Superior temporal gyrus (tissue), 1 donor: ENCODE data around the gene MTCP1.

Source experiments
- DNase-seq: peaks from one replicate; pipeline ENCODE4 v3.0.0-alpha.2; 2016; ENCODE audit errors: extremely low spot score

The MTCP1 gene, protein sequence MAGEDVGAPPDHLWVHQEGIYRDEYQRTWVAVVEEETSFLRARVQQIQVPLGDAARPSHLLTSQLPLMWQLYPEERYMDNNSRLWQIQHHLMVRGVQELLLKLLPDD

DNA sequence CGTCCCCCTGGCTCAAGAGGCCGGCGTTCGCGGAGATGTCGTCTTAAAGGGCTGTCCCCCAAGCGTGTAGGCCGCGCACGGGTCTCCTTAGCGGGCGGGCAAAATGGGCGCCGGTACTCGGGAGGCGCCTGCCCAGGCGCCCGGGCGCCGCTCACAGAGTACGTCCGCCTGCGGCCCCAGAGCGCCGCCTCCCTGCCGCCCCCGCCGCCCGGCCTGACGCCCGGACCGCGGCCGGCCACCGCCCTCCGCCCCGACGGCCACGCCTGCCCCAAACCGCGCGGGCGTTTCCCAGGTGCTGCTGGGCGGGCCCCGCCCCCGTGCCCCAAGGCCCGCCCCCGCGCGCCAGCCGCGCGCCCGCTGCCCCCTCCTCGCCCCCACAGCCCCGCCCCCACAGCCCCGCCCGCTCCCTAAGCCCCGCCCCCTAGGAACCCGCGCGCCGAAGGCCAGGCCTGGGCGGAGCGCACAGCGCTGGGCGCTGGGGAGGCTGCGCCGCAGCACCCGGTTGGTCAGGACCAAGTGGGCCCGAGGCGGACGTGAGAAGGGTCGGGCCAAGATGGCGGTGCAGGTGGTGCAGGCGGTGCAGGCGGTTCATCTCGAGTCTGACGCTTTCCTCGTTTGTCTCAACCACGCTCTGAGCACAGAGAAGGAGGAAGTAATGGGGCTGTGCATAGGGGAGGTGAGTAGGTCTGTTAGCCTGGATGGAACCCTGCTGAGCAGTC is at the start of gene MTCP1, which contains the start of the genes BRCC3 and CMC4:
TSS of gene MTCP1 (minus strand) at position 162 of the 719 bp plus-strand sequence. CDS start 5,126 bp downstream, outside the sequence.
TSS of gene BRCC3 (plus strand) at position 534 of the 719 bp plus-strand sequence. CDS start at position 554, 20 bp downstream.
TSS of gene CMC4 (minus strand) at position 162 of the 719 bp plus-strand sequence. CDS start 7,113 bp downstream, outside the sequence.
- DNase-seq = peak; percentile 62

DNA sequence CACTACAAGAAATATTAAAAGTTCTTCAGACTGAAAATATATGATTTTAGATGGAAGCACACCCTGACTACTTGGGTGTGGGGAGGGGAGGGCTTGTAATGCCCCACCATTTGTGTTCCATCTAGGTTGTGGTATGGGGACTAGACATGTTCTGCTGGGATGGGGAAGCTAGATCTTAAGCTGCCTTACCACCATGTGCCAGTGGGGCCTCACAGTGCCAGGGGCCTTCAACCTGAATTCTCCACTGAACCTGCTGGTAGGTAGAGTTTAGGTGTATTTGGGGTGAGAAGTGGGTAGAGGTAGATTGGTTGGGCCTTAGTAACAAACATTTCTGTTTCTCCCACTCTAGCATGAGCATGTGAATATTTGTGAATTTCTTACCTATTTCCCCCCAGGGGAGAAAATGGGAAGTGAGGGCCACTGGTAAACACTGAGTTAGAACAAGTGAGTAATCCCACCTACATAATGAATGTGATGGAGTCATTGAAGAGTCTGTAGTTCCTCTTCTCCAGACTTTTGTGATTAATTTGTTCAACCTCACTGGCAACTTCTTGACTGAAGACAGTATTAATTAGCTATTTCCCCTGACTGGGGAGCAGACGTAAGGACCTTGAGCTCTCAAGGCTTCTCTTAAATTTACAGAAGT is 44.4 kb upstream of the MTCP1 start:
- DNase-seq = no peak

DNA sequence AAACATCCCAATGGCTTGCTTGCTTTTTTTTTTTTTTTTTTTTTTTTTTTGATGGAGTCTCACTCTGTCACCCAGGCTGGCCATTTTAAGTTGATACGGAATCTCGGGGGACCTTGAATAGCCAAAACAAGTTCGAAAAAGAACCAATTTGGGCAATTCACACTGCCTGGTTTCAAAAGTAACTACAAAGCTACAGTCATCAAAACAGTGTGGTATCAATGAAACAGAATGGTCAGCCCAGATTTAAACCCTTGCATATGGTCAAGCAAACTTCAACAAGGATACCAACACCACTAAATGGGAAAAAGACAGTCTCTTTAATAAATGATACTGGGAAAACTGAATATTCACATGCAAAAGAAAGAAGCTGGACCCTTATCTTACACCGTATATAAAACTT is 42.2 kb upstream of the MTCP1 start:
- DNase-seq = no peak

DNA sequence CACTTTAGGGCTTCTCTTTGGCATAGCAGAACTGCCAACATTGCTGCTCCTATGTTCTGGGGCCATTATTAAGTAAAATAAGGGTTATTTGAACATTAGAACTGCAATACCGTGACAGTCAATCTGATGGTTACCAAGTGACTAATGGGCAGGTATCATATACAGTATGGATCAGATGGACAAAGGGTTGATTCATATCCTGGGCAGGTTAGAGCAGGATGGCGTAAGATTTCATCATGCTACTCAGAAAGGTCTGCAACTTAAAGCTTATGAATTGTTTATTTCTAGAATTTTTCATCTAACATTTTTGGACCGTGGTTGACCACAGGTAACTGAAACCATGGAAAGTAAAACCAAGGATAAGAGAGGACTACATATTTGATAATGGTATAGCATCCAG is 41.2 kb upstream of the MTCP1 start:
- DNase-seq = no peak

DNA sequence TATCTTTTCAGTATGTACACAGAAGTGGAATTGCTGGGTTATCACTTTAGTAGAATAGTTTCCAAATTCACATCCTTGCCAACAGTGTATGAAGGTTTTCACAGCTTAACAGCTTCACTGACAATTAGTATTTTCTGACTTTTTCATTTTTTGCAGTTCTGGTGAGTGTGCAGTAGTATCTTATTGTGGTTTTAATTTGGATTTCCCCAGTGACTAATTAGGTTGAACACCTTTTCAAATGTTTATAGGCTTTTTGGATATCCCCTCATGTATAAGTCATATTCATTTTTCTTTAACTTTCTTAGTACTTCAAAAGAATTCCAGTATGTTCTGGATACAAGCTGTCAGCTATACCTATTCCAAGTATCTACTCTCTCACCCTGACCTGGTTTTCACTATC is 37.5 kb upstream of the MTCP1 start:
- DNase-seq = no peak

DNA sequence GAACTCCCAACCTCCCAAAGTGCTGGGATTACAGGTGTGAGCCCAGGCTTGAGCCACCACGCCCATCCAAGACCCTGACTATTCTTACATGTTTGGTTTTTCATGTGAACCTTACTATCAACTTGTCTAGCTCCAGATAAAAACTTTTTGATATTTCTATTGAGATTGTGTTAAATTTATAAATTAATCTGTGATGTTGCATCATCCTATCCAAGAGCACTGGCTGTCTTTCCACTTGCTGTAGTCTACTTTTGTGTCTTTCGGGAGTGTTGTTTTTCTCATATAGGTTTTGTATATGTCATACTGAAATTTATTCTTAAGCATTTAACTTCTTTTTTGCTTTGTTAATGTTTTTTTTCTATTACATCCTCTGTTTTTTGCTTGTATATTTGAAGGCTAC is 35.0 kb upstream of the MTCP1 start:
- DNase-seq = no peak

DNA sequence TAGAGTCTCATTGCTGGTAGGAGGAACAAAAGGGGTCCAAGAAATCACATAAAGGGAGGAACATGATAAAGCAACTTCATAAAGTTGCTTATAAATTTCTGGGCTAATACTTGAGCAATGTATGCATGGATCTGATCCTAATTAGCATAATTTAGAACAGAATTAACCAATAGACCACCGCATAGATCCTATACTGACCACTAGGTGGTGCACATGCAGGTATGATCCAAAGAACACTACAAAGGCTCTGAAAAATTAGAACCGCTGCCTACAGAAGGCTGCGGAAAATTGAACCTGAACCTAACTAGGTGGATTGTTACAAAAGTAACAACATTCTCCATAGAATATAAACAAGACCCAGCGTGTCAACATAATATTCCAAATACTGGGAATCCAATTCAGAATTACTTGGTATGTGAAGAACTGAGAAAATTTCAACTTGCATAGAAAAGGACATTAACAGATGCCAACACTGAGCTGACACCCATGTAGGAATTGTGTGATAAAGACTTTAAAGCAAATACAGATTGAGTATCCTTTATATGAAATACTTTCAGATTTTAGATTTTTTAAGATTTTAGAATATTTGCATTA is 23.6 kb upstream of the MTCP1 start:
- DNase-seq = peak; percentile 42

DNA sequence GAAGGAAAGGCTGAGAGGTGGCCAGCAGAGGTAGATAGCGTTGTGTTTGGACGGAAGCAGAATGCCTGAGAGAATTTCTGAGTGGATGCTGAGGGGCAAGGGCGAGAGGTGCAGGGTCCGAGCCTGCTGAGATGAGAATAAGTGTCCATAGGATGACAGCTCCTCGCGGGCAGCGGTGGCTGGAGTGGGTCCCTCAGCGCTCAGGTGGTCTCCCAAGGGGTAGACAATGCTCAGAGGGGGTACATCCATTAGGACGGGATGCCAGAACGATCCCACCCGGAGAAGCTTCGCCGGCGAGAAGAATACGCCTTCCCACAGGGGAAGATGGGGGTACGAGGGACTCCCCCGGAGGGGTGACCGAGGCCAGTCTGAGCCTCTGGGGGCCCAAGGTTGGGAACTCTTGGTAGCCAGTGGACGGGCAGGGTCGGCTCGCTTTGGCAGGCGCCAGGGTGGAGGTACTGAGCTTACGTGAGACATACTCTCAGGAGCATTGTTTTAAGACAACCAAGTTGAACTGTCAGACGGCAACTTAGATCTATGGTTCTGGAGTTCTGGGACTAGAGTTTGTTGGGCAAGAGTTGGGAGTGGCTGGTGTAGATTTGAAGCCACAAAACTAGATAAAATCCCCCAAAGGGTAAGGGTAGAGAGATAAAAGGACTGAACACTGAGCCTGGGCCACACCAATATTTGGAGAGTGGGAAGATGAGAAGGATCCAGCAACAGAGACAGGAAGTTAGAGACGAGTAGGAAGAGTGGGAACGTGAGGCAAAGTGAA is 16.2 kb upstream of the MTCP1 start:
- no peak for DNase-seq

DNA sequence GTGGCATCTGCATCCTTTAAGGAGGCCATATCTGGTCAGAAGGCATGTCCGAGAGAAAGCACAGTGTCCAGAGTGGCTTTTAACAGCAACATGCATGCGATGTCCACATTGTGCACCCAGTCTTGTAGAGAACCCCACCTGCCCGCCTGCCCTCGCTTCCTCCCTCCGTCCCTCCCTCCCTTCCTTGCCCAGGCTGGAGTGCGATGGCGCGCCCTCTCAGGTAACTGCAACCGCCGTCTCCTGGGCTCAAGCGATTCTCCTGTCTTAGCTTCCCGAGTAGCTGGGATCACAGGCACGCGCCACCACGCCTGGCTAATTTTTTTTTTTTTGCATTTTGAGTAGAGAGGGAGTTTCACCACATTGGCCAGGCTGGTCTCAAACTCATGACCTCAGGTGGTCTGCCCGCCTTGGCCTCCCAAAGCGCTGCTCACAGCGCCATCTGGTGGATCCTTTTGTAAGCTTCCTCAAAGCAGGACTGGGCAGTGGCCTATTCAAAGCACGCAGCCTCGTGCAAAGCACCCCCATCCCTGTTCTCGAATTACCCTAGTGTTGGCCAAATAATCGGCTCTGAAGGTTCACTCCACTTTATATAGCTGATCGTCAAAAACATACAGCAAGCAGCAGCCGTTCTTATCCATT is 15.4 kb upstream of the MTCP1 start:
- no peak for DNase-seq

DNA sequence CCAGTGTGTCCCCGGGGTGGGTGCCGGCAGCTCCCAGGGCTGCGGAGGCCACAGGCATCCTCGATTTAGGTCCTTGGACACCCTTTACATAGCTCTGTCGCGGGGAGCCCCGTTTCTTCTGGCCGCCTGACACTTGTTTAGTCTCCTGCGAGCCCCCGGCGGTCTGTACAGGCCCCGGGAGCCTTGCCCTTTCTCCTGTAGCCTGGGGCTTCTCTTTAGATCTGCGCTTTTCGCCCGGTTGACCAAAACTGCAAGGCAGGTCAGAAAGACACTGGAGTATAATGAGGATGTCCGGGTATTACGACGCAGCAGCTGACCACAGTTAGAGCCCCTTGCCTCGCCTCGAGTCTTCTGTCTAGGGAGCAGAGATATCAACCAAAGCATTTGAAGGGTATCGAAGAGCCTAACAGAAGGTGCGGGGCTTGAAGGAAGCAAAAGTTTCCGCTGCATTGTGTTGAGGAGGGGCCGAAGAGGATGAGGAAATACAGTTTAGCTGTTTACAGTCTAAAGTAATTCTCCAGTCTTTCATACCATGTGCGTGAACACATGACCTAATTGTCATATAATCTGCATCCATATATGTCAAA is 851 bp upstream of the MTCP1 start:
- DNase-seq = no peak

DNA sequence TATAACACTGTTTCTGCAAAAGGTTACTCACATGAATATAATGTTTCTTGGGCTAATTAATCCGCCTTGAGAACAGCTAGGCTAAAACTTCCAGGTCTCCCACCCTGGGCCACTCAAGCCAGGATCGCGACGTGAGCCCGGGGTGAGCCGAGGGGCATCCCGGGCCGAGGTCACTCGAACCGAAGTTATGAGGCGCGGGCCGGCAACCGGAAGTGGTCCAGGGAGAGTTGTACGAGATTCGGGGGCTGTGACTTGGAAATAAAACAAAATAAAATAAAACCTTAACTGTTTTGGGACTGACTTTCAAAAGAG is 317 bp downstream of the MTCP1 start:
- no peak for DNase-seq

DNA sequence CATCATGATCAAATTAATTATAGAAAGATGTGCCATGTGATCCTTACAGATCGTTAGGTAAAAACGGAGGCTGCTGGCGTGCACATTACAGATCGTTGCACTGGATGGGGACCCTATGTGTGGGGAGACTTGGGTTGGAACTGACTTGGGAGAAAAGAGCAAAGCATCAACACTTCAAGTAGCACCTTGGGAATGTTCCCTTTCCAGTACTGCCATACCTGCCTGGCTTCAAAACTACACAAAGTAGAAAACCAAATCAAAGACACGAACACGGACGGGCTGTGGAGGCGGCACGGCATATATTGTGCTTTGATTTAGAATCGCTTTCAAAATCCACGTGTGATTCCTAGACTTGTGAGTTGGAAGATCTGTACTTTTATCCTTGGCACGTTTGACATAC is 898 bp downstream of the MTCP1 start:
- DNase-seq = no peak

DNA sequence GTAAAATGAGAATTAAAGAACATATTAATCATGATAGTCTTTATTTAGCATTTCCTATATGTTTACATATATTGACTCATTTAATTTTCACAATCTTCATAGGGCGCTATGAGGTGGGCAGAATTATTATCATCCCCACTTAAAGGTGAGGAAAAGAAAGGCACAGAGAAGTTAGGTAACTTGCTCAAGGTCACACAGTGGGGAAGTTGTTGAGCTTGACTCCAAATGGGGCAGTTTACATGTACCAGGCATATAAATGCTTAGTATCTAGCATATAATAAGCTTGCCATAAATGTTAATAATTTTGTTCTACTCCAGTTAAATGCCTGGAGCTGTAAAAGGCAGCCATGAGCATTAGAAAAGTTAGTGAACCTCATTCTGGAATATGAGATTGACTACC is 1.5 kb downstream of the MTCP1 start:
- DNase-seq = no peak

DNA sequence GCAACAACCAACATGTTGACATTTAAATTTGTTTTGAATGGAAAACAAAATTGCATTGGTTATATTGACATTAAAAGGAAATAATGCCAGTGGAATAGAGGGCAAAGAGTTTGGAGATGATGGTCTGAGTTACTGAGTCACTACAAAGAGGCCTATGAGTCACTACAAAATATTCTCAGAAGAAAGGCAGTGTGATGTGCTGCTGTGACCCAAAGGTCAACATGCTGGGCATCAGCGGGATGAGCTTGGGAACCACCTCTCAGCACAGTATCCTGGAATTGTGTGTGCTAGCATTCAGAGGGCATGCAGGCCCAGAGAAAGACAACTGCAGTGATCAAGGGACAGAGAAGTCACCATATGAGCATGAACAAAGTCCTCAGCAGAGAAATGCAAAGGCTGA is 2.8 kb downstream of the MTCP1 start:
- DNase-seq = no peak

DNA sequence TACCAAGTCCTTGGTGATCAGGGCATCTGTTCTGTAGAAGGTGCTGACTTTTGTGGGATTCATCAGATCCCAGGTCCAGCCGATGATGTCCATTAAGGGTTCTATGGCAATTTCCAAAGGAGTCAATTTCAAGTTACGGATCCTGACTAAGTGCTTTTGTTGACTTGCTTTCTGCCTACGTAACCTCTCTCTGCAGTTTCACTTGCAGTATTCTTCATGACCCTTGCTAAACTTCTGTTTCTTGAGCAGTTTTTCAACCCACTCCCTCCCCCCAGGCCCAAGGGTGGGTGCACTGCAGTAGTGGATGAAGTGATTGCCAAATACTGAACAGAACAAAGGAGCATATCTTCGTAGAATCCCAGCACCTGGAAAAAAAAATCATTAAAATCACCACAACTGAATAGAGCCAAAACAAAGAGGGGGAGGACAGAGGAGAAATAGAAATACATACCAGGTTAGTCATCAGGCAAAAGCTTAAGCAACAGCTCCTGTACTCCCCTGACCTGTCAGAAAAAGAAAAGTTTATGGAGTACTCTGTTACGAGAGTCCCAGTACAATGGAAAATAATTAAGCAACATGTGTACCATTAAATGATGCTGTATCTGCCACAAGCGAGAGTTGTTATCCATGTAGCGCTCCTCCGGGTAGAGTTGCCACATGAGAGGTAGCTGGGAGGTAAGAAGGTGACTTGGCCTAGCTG is 5.8 kb downstream of the MTCP1 start:
- DNase-seq = no peak

DNA sequence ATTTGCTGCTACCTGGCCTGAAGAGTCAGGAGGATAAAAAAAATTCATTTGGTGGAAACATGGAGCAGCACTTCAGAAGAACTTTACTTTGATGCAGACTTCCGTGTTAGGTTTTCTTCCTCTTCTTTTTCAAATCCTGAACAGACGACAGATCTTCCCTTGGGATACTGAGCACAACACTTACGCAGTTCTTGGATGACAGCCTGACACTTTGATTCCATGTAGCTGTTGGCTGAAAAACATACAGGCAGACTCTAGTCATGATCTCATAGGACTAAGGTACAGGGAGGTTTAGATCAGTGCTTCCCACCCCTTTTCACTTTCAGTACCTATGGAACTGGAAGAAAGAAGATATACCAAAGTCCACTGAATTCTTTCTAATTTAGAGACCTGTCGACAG is 9.2 kb downstream of the MTCP1 start:
- DNase-seq = no peak

DNA sequence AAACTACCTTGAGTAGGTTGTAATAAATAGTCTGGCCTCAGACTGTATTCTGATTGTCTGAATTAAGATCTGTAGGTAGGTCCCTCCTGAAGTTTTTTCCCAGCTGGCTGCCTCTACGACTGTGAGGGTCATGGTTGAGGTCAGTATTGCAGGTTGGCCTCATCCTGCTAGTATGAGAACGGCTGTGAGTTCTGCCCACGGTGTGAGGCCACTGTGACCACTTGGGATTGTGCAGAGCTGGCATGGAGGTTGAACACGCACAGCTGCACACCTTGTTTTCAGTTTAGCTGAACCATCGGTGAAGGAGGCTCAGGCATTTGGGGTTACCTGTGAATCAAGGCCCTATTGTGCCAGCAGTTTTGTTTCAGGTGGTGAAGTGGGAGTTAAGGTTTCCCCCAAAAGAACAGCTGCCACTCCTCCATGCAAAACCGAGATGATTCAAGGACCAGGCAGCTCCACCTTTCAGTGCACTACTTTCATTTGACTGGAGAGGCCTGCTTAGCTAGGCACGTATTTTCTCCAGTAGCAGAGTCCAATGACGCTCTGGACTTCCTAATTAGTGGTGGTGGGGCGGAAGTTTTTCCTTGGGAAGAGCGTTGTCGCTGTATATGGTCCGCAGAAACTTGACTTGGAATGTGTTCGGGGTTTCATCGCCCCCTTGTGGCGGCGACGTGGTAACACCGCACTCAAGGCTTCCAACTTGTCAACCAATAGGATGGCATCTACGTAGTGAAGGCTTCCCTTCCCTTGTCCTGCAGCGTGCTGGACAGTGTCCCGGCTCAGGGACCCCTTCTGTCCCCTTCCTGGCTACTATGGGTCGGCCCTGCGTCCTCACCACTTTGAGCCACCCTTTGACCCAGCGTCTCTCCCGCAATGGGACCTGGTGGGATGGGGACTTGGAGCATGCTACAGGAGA is 13.8 kb downstream of the MTCP1 start:
- DNase-seq = peak; percentile 72

DNA sequence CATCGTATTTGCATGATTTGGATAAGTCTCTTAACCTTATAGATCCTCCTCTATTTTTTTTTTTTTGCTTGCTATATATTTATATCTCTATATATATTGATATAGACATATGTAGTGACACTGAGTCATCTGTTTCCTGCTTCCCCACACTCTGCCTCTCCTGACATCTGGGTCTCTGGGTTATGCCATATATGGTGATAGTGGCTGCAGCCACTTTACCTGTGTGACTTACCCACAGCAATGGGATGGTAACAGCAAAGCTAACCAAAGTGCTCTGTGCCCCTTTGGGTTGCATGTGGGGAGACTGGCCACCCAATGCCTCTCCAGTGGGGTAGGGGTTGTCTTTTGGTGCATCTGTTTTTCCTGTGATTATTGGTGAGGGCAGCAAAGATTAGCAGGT is 14.5 kb downstream of the MTCP1 start:
- no peak for DNase-seq

DNA sequence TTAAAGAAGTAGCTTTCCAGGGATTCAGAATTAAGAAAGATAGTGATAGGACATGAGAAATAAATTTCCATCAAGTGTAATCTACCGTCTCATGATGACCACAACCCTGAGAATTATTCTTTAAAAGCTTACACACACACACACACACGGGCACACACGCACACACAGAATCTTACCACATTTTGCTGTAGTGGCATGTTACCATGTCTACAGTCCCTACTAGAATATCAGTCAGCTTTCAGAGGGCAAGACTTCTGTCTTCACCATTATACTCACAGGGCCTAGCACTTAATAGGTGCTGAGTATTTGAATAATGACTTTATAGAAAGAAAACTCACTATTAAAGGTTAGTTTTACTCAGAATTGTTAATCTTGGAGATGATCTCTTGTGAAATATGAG is 15.4 kb downstream of the MTCP1 start:
- DNase-seq = no peak

DNA sequence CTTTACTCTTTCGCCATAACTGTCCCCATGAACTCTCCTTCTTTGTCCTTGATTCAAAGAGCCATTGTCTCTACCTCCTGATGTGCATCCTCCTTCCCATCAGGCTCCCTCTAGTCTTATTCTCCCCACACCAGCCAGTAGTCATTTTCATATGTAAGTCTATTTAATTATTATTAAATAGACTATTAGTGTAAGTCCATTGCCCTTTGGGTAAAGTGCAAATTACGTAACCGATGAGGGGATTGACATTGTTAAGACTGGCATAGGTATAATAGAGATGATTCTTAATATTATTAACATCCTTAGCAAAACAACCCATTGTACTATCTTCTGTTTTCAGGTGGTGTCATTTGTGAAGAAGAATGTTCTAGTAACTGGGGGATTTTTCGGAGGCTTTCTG is 16.7 kb downstream of the MTCP1 start:
- DNase-seq = no peak
